Dermis microvascular lymphatic vessel endothelial cell (primary cell): ENCODE results near the gene NPEPL1. TPM values are rescaled to one million over a fixed set of nuclear protein-coding genes. Genes with fewer than 3 reads are reported as not detected.

Experiments used
- DNase-seq, 2 donors: peaks; one replicate each; pipeline versions ENCODE4 v3.0.0 to v3.0.0-alpha.2; 2010; ENCODE audit warnings: low read depth in 2 of 2
- total RNA-seq: library from RNA; depleted of rRNA; stranded (reverse); fragments of >200 nt; gene quantifications from 2 replicates; pipeline ENCODE4 v1.2.1, GENCODE V29; 2014

NPEPL1 gene
- total RNA-seq, 1 donor from 2014 or later = 17.6 TPM

GRCh38 chr20:58700121-58700821 is 7.7 kb downstream of the NPEPL1 start:
- no peak for DNase-seq

- no peak for DNase-seq
These were observed 8.2 kb downstream of the NPEPL1 start for GRCh38 chr20:58700823-58701222.

- no peak for DNase-seq
These were observed 9.0 kb downstream of the NPEPL1 start for GRCh38 chr20:58701431-58702160.

GRCh38 chr20:58702161-58702510 is 9.5 kb downstream of the NPEPL1 start:
- DNase-seq = no peak

GRCh38 chr20:58702859-58703648 is 10.5 kb downstream of the NPEPL1 start:
- no peak for DNase-seq

GRCh38 chr20:58703765-58704371 is 11.3 kb downstream of the NPEPL1 start:
- no peak for DNase-seq

GRCh38 chr20:58705208-58705926 is 12.8 kb downstream of the NPEPL1 start:
- DNase-seq = no peak

GRCh38 chr20:58706150-58706892 is 13.7 kb downstream of the NPEPL1 start:
- no peak for DNase-seq

- DNase-seq = no peak
These were observed 14.5 kb downstream of the NPEPL1 start for GRCh38 chr20:58706975-58707681.

- DNase-seq = no peak
These were observed 15.2 kb downstream of the NPEPL1 start for GRCh38 chr20:58707770-58708169.

- DNase-seq = no peak
These were observed 15.8 kb downstream of the NPEPL1 start for GRCh38 chr20:58708246-58708931.

GRCh38 chr20:58709013-58709702 is 16.6 kb downstream of the NPEPL1 start:
- no peak for DNase-seq

GRCh38 chr20:58709703-58710039 is 17.1 kb downstream of the NPEPL1 start:
- no peak for DNase-seq

GRCh38 chr20:58710481-58711265 is 18.1 kb downstream of the NPEPL1 start:
- no peak for DNase-seq

GRCh38 chr20:58711266-58712051 is 18.9 kb downstream of the NPEPL1 start:
- no peak for DNase-seq

GRCh38 chr20:58712151-58712791 is 19.7 kb downstream of the NPEPL1 start:
- no peak for DNase-seq
